Endothelial cell of umbilical vein (primary cell): ENCODE data around the gene DNAH10. TPM values are rescaled to one million over a fixed set of nuclear protein-coding genes. Genes with fewer than 3 reads are reported as not detected.

Source experiments
- BruUV-seq: library from RNA; stranded (reverse); fragments of 400-500 nt; replicated peaks from 2 replicates; lab custom pipeline; 2021; lab: Mats Ljungman, UMichigan
- CTCF ChIA-PET: fragments of 300-600, 350-600 bp; sonication (Branson Sonifier 250); formaldehyde crosslinking; loops from one replicate; lab custom pipeline; 2021; ENCODE audit warnings: antibody characterized with exemption, inconsistent platforms; lab: Charles Lee
- POLR2A ChIA-PET: fragments of 300-600, 350-600 bp; sonication (Branson Sonifier 250); formaldehyde crosslinking; loops from one replicate; lab custom pipeline; 2021; ENCODE audit warnings: antibody characterized with exemption, inconsistent platforms; lab: Charles Lee
- DNase-seq: peaks from one replicate; pipeline ENCODE4 v3.0.0-alpha.2; 2011; ENCODE audit warnings: low read depth, low spot score
- FAIRE-seq: peaks from 2 replicates; lab custom pipeline; 2011; peaks lifted over from hg19 to GRCh38; lab: Jason Lieb, UNC
- H2AFZ ChIP-seq: 2 replicates; pipeline ENCODE4 v1.6.0; 2012; ENCODE audit warnings: low read depth, low read length, control low read depth, inconsistent platforms
- H3K27ac ChIP-seq: 2 replicates; pipeline ENCODE4 v1.5.1; 2011; ENCODE audit warnings: low read depth, mild to moderate bottlenecking, control low read depth, low read length, moderate library complexity; ENCODE audit not compliant: insufficient read depth
- H3K27me3 ChIP-seq, 2 experiments: 2 replicates each; pipeline versions ENCODE4 v1.6.0 to v1.6.1; 2011; ENCODE audit warnings: low read length in 2 of 2, mixed read lengths in 1 of 2; ENCODE audit not compliant: control insufficient read depth in 2 of 2, insufficient read depth in 2 of 2
- H3K36me3 ChIP-seq, 2 experiments: 2 replicates in 1 of 2; 3 replicates in 1 of 2; pipeline ENCODE4 v1.5.1; 2011; ENCODE audit warnings: low read length in 2 of 2, mild to moderate bottlenecking in 1 of 2, moderate library complexity in 1 of 2; ENCODE audit not compliant: control insufficient read depth in 2 of 2, insufficient read depth in 2 of 2; ENCODE audit errors: extremely low read depth in 1 of 2
- H3K4me1 ChIP-seq: 3 replicates; pipeline ENCODE4 v1.5.1; 2011; ENCODE audit warnings: mild to moderate bottlenecking, low read length; ENCODE audit not compliant: control insufficient read depth, insufficient read depth; ENCODE audit errors: extremely low read depth
- H3K4me2 ChIP-seq: 2 replicates; pipeline ENCODE4 v1.6.1; 2011; ENCODE audit warnings: low read length, control low read depth, mixed read lengths; ENCODE audit not compliant: insufficient read depth
- H3K4me3 ChIP-seq, 3 experiments: fragments of 200-600 bp in 1 of 3; sonication (generic), shearing (Covaris generic) in 1 of 3; replicated peaks in 1 of 3; 2 replicates each; pipeline ENCODE4 v1.5.1; 2011 to 2016; ENCODE audit warnings: control low read depth in 3 of 3, low read length in 3 of 3, mild to moderate bottlenecking in 2 of 3, inconsistent platforms in 1 of 3, low read depth in 1 of 3, moderate library complexity in 1 of 3; ENCODE audit not compliant: insufficient read depth in 1 of 3
- H3K79me2 ChIP-seq: 2 replicates; pipeline ENCODE4 v1.6.0; 2012; ENCODE audit warnings: low read length, inconsistent platforms; ENCODE audit not compliant: control insufficient read depth, insufficient read depth
- H3K9ac ChIP-seq: replicated peaks from 2 replicates; pipeline ENCODE3; 2011; ENCODE audit warnings: low read length, control low read depth; ENCODE audit not compliant: insufficient read depth; ENCODE audit errors: extremely low read depth
- H3K9me1 ChIP-seq: replicated peaks from 3 replicates; pipeline ENCODE4 v1.6.0; 2011; ENCODE audit warnings: mild to moderate bottlenecking, low read length; ENCODE audit not compliant: control insufficient read depth, insufficient read depth; ENCODE audit errors: extremely low read depth
- H3K9me3 ChIP-seq: replicated peaks from 2 replicates; pipeline ENCODE4 v1.5.1; 2012; ENCODE audit warnings: low read length, inconsistent platforms; ENCODE audit not compliant: control insufficient read depth, insufficient read depth
- H4K20me1 ChIP-seq: replicated peaks from 2 replicates; pipeline ENCODE3; 2011; ENCODE audit warnings: mild to moderate bottlenecking, low read length; ENCODE audit not compliant: control insufficient read depth, insufficient read depth; ENCODE audit errors: extremely low read depth
- CTCF ChIP-seq, 2 donors: IDR thresholded peaks; 1 replicate in 1 of 2; 2 replicates in 1 of 2; pipeline ENCODE4 v1.5.1; 2011; ENCODE audit warnings: low read length in 2 of 2, mild to moderate bottlenecking in 2 of 2, moderate library complexity in 2 of 2, control low read depth in 1 of 2, inconsistent platforms in 1 of 2, low read depth in 1 of 2; ENCODE audit not compliant: insufficient read depth in 1 of 2; ENCODE audit errors: extremely low read depth in 1 of 2
- EZH2 ChIP-seq: IDR thresholded peaks from 2 replicates; pipeline ENCODE4 v1.6.1; 2012; ENCODE audit warnings: borderline replicate concordance, low read depth, mild to moderate bottlenecking, moderate library complexity, low read length, inconsistent platforms; ENCODE audit not compliant: severe bottlenecking
- FOS ChIP-seq: IDR thresholded peaks from 2 replicates; pipeline ENCODE4 v1.6.1; 2011; ENCODE audit warnings: mild to moderate bottlenecking, low read length, moderate library complexity, borderline replicate concordance; ENCODE audit not compliant: insufficient read depth
- GATA2 ChIP-seq: IDR thresholded peaks from 2 replicates; pipeline ENCODE4 v1.7.0; 2011; ENCODE audit warnings: low read depth, mild to moderate bottlenecking, moderate library complexity, mixed read lengths, low read length; ENCODE audit not compliant: insufficient read length, insufficient read depth
- JUN ChIP-seq: IDR thresholded peaks from 2 replicates; pipeline ENCODE4 v1.6.1; 2011; ENCODE audit warnings: borderline replicate concordance, low read depth; ENCODE audit not compliant: insufficient read length, insufficient read depth
- MAX ChIP-seq: IDR thresholded peaks from 2 replicates; pipeline ENCODE4 v1.6.1; 2011; ENCODE audit not compliant: insufficient read depth, insufficient read length
- MYC ChIP-seq: IDR thresholded peaks from one replicate; pipeline ENCODE4 v1.6.1; 2011; ENCODE audit warnings: mild to moderate bottlenecking, low read depth, low read length
- POLR2A ChIP-seq: IDR thresholded peaks from 2 replicates; pipeline ENCODE4 v1.6.1; 2012; ENCODE audit warnings: low read depth, mild to moderate bottlenecking, control low read depth, low read length
- POLR2AphosphoS5 ChIP-seq: IDR thresholded peaks from 2 replicates; pipeline ENCODE4 v1.6.1; 2012; ENCODE audit warnings: low read depth, mild to moderate bottlenecking, control low read depth, low read length, moderate library complexity; ENCODE audit not compliant: insufficient read depth
- dilution Hi-C: fragments of 300-500 bp; cut with MboI; formaldehyde crosslinking; loops from one replicate; pipeline ENCODE4 v1.15.0; 2019; ENCODE audit warnings: low sequenced_read_pairs; ENCODE audit not compliant: extremely low pct_ligation_motif_present
- intact Hi-C: fragments of 100-400 bp; cut with micrococcal nuclease; formaldehyde crosslinking; loops from one replicate; pipeline ENCODE4 v1.10.0; 2022
- polyA plus RNA-seq, 4 experiments: library from polyadenylated mRNA; depleted of rRNA in 3 of 4; stranded (reverse) in 3 of 4; unstranded in 1 of 4; fragments of >200 nt; gene quantifications; 2 replicates each; pipeline versions ENCODE4 v1.2.1 to v1.2.3, GENCODE V29; 2011 to 2012; ENCODE audit warnings: missing spikeins in 1 of 4
- total RNA-seq: library from RNA; stranded (reverse); gene quantifications from 2 replicates; pipeline ENCODE4 v1.2.3, GENCODE V29; 2021

DNAH10 gene
- total and polyA plus RNA-seq, 2 donors (not counting 3 experiments of a cell fraction or from before 2014, with no cell fraction given): 0.04 to 0.31 TPM

GRCh38 chr12:123807002-123807401 lies 44.9 kb downstream of the DNAH10 start:
- no TSS peak for BruUV-seq
- no peaks in the 10 kb centered on the region for H3K36me3 ChIP-seq
- H3K4me1 ChIP-seq: no peaks in the 10 kb centered on the region
- H3K9me1 ChIP-seq: no peaks in the 10 kb centered on the region
- POLR2A ChIA-PET: no interaction called here
- TF ChIP-seq CTCF (IDR thresholded peaks at IDR 0.05; ENCODE audit: extremely low read depth in 1 of 2, insufficient read depth in 1 of 2, low read depth in 1 of 2, low read length in 2 of 2): no peak
- TF ChIP-seq POLR2A: no peak
- no peak for TF ChIP-seq GATA2
- TF ChIP-seq JUN: no peak
- no peak for TF ChIP-seq MYC
- no peaks in the 10 kb centered on the region for H3K9me3 ChIP-seq
- H3K4me3 ChIP-seq: no peak overlapping the region
- H3K4me2 ChIP-seq: no peak overlapping the region
- dilution Hi-C loops (no loop called here), intact Hi-C loops (no loop called here)
- no peak for DNase-seq
- H3K9ac ChIP-seq: no peak overlapping the region
- CTCF ChIA-PET: no interaction called here
- no peaks in the 10 kb centered on the region for H3K79me2 ChIP-seq
- H2AFZ ChIP-seq: no peak overlapping the region
- no peaks in the 10 kb centered on the region for H4K20me1 ChIP-seq
- H3K27ac ChIP-seq: no peak overlapping the region
- no peak for FAIRE-seq
- peaks cover 1 to 8% of the 10 kb centered on the region in 2 experiments for H3K27me3 ChIP-seq

GRCh38 chr12:123807670-123808069 lies 45.6 kb downstream of the DNAH10 start:
- Histone ChIP-seq H2AFZ (no peak overlapping the region), H4K20me1 (no peaks in the 10 kb centered on the region), H3K4me2 (no peak overlapping the region), H3K9ac (no peak overlapping the region), H3K36me3 (no peaks in the 10 kb centered on the region), H3K79me2 (no peaks in the 10 kb centered on the region), H3K9me1 (no peaks in the 10 kb centered on the region), H3K27me3 (peaks cover 1 to 8% of the 10 kb centered on the region in 2 experiments), H3K9me3 (no peaks in the 10 kb centered on the region), H3K27ac (no peak overlapping the region), H3K4me3 (no peak overlapping the region), H3K4me1 (no peaks in the 10 kb centered on the region)
- no TSS peak for BruUV-seq
- intact Hi-C loops (no loop called here), dilution Hi-C loops (no loop called here)
- ChIA-PET CTCF (no interaction called here), POLR2A (no interaction called here)
- DNase-seq (no peak), FAIRE-seq (no peak)
- TF ChIP-seq POLR2AphosphoS5 (no peak), FOS (no peak), GATA2 (no peak), EZH2 (no peak), MYC (no peak), CTCF (IDR thresholded peaks at IDR 0.05; ENCODE audit: extremely low read depth in 1 of 2, insufficient read depth in 1 of 2, low read depth in 1 of 2, low read length in 2 of 2) (no peak), JUN (no peak), MAX (no peak), POLR2A (no peak)
